Sigmoid colon (tissue), 4 donors: ENCODE measurements around the gene USB1.

Experiments
- EP300 ChIP-seq, 4 donors: sonication (generic); formaldehyde crosslinking; IDR thresholded peaks; one replicate each; pipeline ENCODE4 v1.6.1; 2017; ENCODE audit warnings: antibody characterized with exemption in 4 of 4
- POLR2A ChIP-seq, 2 donors: fragments of 450-650 bp; IDR thresholded peaks; one replicate each; pipeline ENCODE4 v1.6.1; 2016; ENCODE audit warnings: antibody characterized with exemption in 2 of 2, mild to moderate bottlenecking in 2 of 2, moderate library complexity in 2 of 2
- TF ChIP-seq, protein P1 (sequence below), 4 experiments: fragments of 450-650 bp in 3 of 4; fragments of 200-600 bp in 1 of 4; IDR thresholded peaks; one replicate each; pipeline ENCODE4 v1.5.1; 2016 to 2019; ENCODE audit warnings: antibody characterized with exemption in 4 of 4, mild to moderate bottlenecking in 3 of 4, moderate library complexity in 2 of 4

DNA sequence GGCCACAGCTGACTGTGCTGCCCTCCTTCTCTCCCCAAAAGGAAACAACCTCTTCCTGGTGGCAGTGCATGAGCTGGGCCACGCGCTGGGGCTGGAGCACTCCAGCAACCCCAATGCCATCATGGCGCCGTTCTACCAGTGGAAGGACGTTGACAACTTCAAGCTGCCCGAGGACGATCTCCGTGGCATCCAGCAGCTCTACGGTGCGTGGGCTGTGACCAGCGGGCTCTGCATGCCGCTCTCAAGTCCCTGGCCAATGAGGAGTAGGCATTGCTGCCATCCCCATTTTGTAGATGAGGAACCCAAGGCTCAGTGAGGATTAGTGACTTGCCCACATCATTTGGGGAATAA is 39.3 kb downstream of the USB1 start:
- TF ChIP-seq, protein P1, sequence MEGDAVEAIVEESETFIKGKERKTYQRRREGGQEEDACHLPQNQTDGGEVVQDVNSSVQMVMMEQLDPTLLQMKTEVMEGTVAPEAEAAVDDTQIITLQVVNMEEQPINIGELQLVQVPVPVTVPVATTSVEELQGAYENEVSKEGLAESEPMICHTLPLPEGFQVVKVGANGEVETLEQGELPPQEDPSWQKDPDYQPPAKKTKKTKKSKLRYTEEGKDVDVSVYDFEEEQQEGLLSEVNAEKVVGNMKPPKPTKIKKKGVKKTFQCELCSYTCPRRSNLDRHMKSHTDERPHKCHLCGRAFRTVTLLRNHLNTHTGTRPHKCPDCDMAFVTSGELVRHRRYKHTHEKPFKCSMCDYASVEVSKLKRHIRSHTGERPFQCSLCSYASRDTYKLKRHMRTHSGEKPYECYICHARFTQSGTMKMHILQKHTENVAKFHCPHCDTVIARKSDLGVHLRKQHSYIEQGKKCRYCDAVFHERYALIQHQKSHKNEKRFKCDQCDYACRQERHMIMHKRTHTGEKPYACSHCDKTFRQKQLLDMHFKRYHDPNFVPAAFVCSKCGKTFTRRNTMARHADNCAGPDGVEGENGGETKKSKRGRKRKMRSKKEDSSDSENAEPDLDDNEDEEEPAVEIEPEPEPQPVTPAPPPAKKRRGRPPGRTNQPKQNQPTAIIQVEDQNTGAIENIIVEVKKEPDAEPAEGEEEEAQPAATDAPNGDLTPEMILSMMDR (IDR thresholded peaks at IDR 0.05) = no peak
- no peak for TF ChIP-seq POLR2A (IDR thresholded peaks at IDR 0.05)
- no peak for TF ChIP-seq EP300 (IDR thresholded peaks at IDR 0.05)
